HepG2 (cell line): ENCODE measurements around the gene SYTL2. TPM values are rescaled to one million over a fixed set of nuclear protein-coding genes. Genes with fewer than 3 reads are reported as not detected.

Experiments used
- ARHGAP35 ChIP-seq: sonication (generic); formaldehyde crosslinking; IDR thresholded peaks from 2 replicates; pipeline ENCODE4 v1.9.0; 2022; ENCODE audit warnings: mild to moderate bottlenecking, inconsistent platforms, moderate library complexity, missing genetic modification reagents, borderline replicate concordance
- CBFB ChIP-seq: sonication (generic); formaldehyde crosslinking; IDR thresholded peaks from 2 replicates; pipeline ENCODE4 v1.4.0; 2020; ENCODE audit warnings: missing genetic modification reagents
- CHCHD3 ChIP-seq: sonication (generic); formaldehyde crosslinking; IDR thresholded peaks from 2 replicates; pipeline ENCODE4 v1.8.0; 2022; ENCODE audit warnings: mild to moderate bottlenecking, missing genetic modification reagents, moderate library complexity
- HDAC1 ChIP-seq: sonication (generic); formaldehyde crosslinking; IDR thresholded peaks from 2 replicates; pipeline ENCODE4 v1.5.1; 2020; ENCODE audit warnings: mild to moderate bottlenecking, missing genetic modification reagents
- IRF2 ChIP-seq: IDR thresholded peaks from 2 replicates; pipeline ENCODE4 v1.6.1; 2018; ENCODE audit warnings: missing genetic modification reagents, missing compliant biosample characterization
- ISX ChIP-seq: sonication (generic); formaldehyde crosslinking; conservative IDR thresholded peaks from 2 replicates; pipeline ENCODE4 v1.5.0; 2020; ENCODE audit warnings: missing genetic modification reagents
- MBD4 ChIP-seq: IDR thresholded peaks from 2 replicates; pipeline ENCODE4 v1.6.1; 2012; ENCODE audit warnings: low read length, inconsistent platforms, borderline replicate concordance
- PITX1 ChIP-seq: sonication (generic); formaldehyde crosslinking; IDR thresholded peaks from 2 replicates; pipeline ENCODE4 v1.5.1; 2020; ENCODE audit warnings: mild to moderate bottlenecking, missing genetic modification reagents
- ZKSCAN1 ChIP-seq: fragments of 150-350 bp; IDR thresholded peaks from 2 replicates; pipeline ENCODE4 v1.6.1; 2014; ENCODE audit warnings: low read length
- ZMYM3 ChIP-seq: sonication (generic); formaldehyde crosslinking; IDR thresholded peaks from 2 replicates; pipeline ENCODE4 v1.5.1; 2020; ENCODE audit warnings: mild to moderate bottlenecking, missing genetic modification reagents
- ZNF251 ChIP-seq: sonication (generic); formaldehyde crosslinking; IDR thresholded peaks from 2 replicates; pipeline ENCODE4 v1.9.0; 2021; ENCODE audit warnings: mild to moderate bottlenecking, missing genetic modification reagents
- ZNF761 ChIP-seq: sonication (generic); formaldehyde crosslinking; conservative IDR thresholded peaks from 2 replicates; pipeline ENCODE4 v1.4.0; 2020; ENCODE audit warnings: mild to moderate bottlenecking, missing genetic modification reagents
- polyA plus RNA-seq, 8 experiments: library from polyadenylated mRNA; depleted of rRNA in 3 of 8; stranded (reverse) in 7 of 8; unstranded in 1 of 8; fragments of >200 nt; fragmentation: Illumina TruSeq in 4 of 8; extraction: Trizol in 4 of 8; gene quantifications; 2 replicates each; pipeline versions ENCODE4 v1.2.1 to v1.2.3, GENCODE V29; 2011 to 2016; ENCODE audit warnings: low read depth in 4 of 8, missing spikeins in 1 of 8, mixed read lengths in 1 of 8; ENCODE audit not compliant: insufficient read depth in 1 of 8
- total RNA-seq, 5 experiments: library from RNA; depleted of rRNA; stranded (reverse); fragments of >200 nt; fragmentation: Illumina TruSeq; extraction: Trizol; gene quantifications; 2 replicates each; pipeline ENCODE4 v1.2.3, GENCODE V29; 2016; ENCODE audit warnings: low read depth in 1 of 5
- TF ChIP-seq, protein P1 (sequence below): sonication (generic); formaldehyde crosslinking; IDR thresholded peaks from 2 replicates; pipeline ENCODE4 v1.4.0; 2020; ENCODE audit warnings: missing genetic modification reagents, mild to moderate bottlenecking, borderline replicate concordance
- TF ChIP-seq, protein P2 (sequence below): sonication (generic); formaldehyde crosslinking; IDR thresholded peaks from 2 replicates; pipeline ENCODE4 v1.5.1; 2020; ENCODE audit warnings: missing genetic modification reagents, mild to moderate bottlenecking, borderline replicate concordance
- TF ChIP-seq, protein P3 (sequence below): sonication (generic); formaldehyde crosslinking; IDR thresholded peaks from 2 replicates; pipeline ENCODE4 v1.4.0; 2020; ENCODE audit warnings: missing genetic modification reagents
- TF ChIP-seq, protein P4 (sequence below): sonication (generic); formaldehyde crosslinking; IDR thresholded peaks from 2 replicates; pipeline ENCODE4 v1.9.0; 2021; ENCODE audit warnings: missing genetic modification reagents, borderline replicate concordance
- TF ChIP-seq, protein P5 (sequence below): IDR thresholded peaks from 2 replicates; pipeline ENCODE4 v1.6.1; 2016; ENCODE audit warnings: mild to moderate bottlenecking

Gene SYTL2
- total and polyA plus RNA-seq, 2 of the 13 experiments (the other 11 are each of a cell fraction or from before 2014, with no cell fraction given): 0.77 to 0.90 TPM

DNA sequence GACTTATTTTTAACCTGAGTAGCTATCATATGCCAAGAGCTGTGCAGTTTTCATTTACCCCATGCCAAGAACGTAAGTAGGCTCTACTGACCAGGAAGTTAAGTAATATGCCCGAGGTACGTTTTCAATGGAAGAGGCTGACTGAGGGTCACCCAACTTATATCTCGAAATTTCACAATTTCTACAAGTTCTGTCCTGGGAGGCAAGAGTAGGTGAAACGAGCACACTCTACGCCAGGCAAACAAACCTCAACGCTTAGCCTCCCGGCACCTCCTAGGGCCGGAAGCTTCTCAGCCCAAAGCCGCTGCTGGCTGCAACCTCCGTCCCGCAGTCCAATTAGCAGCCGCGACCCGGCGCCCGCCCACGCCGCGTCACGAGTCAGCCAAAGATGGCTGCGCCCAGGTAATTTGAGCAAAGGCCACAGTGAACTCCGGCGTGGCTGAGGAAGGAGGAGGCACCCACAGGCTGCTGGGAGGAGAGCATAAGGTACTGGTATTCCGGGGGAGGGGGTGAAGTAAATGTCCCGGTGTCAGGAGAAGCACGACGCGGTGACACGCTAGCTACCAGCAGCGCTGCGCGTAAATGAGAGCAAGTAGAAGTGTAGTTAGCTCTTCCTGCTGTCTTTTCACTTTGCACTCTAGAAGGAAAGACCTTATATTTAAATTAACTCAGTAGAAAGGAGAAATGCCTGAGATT, 163.2 kb downstream of the SYTL2 start, which contains the start of gene TMEM126A (continued):
- TF ChIP-seq ISX (CRISPR knock-in tag): no peak
- no peak for TF ChIP-seq ZNF251 (CRISPR knock-in tag)
- TF ChIP-seq, protein P1, sequence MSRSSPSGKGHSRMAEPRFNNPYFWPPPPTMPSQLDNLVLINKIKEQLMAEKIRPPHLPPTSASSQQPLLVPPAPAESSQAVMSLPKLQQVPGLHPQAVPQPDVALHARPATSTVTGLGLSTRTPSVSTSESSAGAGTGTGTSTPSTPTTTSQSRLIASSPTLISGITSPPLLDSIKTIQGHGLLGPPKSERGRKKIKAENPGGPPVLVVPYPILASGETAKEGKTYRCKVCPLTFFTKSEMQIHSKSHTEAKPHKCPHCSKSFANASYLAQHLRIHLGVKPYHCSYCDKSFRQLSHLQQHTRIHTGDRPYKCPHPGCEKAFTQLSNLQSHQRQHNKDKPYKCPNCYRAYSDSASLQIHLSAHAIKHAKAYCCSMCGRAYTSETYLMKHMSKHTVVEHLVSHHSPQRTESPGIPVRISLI (CRISPR knock-in tag): no peak
- peak; percentile 14; the same call in 1 of the 2 replicates for TF ChIP-seq PITX1
- TF ChIP-seq, protein P2, sequence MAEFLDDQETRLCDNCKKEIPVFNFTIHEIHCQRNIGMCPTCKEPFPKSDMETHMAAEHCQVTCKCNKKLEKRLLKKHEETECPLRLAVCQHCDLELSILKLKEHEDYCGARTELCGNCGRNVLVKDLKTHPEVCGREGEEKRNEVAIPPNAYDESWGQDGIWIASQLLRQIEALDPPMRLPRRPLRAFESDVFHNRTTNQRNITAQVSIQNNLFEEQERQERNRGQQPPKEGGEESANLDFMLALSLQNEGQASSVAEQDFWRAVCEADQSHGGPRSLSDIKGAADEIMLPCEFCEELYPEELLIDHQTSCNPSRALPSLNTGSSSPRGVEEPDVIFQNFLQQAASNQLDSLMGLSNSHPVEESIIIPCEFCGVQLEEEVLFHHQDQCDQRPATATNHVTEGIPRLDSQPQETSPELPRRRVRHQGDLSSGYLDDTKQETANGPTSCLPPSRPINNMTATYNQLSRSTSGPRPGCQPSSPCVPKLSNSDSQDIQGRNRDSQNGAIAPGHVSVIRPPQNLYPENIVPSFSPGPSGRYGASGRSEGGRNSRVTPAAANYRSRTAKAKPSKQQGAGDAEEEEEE (CRISPR knock-in tag): no peak
- peak; percentile 62; the same call in 1 of the 2 replicates for TF ChIP-seq ARHGAP35
- peak; percentile 91 for TF ChIP-seq HDAC1
- TF ChIP-seq MBD4: no peak; the same call in 1 of the 2 replicates
- TF ChIP-seq IRF2: no peak
- TF ChIP-seq ZKSCAN1: no peak
- TF ChIP-seq, protein P3, sequence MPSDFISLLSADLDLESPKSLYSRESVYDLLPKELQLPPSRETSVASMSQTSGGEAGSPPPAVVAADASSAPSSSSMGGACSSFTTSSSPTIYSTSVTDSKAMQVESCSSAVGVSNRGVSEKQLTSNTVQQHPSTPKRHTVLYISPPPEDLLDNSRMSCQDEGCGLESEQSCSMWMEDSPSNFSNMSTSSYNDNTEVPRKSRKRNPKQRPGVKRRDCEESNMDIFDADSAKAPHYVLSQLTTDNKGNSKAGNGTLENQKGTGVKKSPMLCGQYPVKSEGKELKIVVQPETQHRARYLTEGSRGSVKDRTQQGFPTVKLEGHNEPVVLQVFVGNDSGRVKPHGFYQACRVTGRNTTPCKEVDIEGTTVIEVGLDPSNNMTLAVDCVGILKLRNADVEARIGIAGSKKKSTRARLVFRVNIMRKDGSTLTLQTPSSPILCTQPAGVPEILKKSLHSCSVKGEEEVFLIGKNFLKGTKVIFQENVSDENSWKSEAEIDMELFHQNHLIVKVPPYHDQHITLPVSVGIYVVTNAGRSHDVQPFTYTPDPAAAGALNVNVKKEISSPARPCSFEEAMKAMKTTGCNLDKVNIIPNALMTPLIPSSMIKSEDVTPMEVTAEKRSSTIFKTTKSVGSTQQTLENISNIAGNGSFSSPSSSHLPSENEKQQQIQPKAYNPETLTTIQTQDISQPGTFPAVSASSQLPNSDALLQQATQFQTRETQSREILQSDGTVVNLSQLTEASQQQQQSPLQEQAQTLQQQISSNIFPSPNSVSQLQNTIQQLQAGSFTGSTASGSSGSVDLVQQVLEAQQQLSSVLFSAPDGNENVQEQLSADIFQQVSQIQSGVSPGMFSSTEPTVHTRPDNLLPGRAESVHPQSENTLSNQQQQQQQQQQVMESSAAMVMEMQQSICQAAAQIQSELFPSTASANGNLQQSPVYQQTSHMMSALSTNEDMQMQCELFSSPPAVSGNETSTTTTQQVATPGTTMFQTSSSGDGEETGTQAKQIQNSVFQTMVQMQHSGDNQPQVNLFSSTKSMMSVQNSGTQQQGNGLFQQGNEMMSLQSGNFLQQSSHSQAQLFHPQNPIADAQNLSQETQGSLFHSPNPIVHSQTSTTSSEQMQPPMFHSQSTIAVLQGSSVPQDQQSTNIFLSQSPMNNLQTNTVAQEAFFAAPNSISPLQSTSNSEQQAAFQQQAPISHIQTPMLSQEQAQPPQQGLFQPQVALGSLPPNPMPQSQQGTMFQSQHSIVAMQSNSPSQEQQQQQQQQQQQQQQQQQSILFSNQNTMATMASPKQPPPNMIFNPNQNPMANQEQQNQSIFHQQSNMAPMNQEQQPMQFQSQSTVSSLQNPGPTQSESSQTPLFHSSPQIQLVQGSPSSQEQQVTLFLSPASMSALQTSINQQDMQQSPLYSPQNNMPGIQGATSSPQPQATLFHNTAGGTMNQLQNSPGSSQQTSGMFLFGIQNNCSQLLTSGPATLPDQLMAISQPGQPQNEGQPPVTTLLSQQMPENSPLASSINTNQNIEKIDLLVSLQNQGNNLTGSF (CRISPR knock-in tag): no peak
- no peak for TF ChIP-seq ZMYM3
- peak; percentile 27; the same call in 1 of the 2 replicates for TF ChIP-seq CBFB (CRISPR knock-in tag)
- no peak; the same call in 1 of the 2 replicates for TF ChIP-seq ZNF761 (CRISPR knock-in tag)
- TF ChIP-seq CHCHD3 (CRISPR knock-in tag): no peak
- TF ChIP-seq, protein P4, sequence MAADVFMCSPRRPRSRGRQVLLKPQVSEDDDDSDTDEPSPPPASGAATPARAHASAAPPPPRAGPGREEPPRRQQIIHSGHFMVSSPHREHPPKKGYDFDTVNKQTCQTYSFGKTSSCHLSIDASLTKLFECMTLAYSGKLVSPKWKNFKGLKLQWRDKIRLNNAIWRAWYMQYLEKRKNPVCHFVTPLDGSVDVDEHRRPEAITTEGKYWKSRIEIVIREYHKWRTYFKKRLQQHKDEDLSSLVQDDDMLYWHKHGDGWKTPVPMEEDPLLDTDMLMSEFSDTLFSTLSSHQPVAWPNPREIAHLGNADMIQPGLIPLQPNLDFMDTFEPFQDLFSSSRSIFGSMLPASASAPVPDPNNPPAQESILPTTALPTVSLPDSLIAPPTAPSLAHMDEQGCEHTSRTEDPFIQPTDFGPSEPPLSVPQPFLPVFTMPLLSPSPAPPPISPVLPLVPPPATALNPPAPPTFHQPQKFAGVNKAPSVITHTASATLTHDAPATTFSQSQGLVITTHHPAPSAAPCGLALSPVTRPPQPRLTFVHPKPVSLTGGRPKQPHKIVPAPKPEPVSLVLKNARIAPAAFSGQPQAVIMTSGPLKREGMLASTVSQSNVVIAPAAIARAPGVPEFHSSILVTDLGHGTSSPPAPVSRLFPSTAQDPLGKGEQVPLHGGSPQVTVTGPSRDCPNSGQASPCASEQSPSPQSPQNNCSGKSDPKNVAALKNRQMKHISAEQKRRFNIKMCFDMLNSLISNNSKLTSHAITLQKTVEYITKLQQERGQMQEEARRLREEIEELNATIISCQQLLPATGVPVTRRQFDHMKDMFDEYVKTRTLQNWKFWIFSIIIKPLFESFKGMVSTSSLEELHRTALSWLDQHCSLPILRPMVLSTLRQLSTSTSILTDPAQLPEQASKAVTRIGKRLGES: no peak
- TF ChIP-seq, protein P5, sequence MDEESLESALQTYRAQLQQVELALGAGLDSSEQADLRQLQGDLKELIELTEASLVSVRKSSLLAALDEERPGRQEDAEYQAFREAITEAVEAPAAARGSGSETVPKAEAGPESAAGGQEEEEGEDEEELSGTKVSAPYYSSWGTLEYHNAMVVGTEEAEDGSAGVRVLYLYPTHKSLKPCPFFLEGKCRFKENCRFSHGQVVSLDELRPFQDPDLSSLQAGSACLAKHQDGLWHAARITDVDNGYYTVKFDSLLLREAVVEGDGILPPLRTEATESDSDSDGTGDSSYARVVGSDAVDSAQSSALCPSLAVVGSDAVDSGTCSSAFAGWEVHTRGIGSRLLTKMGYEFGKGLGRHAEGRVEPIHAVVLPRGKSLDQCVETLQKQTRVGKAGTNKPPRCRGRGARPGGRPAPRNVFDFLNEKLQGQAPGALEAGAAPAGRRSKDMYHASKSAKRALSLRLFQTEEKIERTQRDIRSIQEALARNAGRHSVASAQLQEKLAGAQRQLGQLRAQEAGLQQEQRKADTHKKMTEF (CRISPR knock-in tag): peak; percentile 49; the same call in 1 of the 2 replicates
